Heart right ventricle (tissue), 16 donors: Measurements from ENCODE around the gene RNF166. TPM values are rescaled to one million over a fixed set of nuclear protein-coding genes. Genes with fewer than 3 reads are reported as not detected.

Source experiments
- ATAC-seq, 8 donors: fragments of 200-7000 bp; cut with Tn5 transposase; one replicate each; pipeline ENCODE4 v1.9.1; 2020; ENCODE audit warnings: mild to moderate bottlenecking in 8 of 8, moderate library complexity in 8 of 8, moderate number of reproducible peaks in 1 of 8
- DNase-seq, 2 donors: peaks; one replicate each; pipeline ENCODE4 v3.0.0-alpha.2; 2020
- H3K27ac ChIP-seq, 10 donors: fragments of 200-600 bp; sonication (generic) in 2 of 10; one replicate each; pipeline versions ENCODE4 v1.5.0 to v1.8.0; 2020 to 2022; ENCODE audit warnings: mild to moderate bottlenecking in 3 of 10
- H3K27me3 ChIP-seq, 7 donors: fragments of 200-600 bp; one replicate each; pipeline ENCODE4 v1.8.0; 2021 to 2022; ENCODE audit warnings: mild to moderate bottlenecking in 2 of 7
- H3K36me3 ChIP-seq, 9 donors: fragments of 200-600 bp; sonication (generic) in 1 of 9; one replicate each; pipeline versions ENCODE4 v1.5.0 to v1.8.0; 2020 to 2022; ENCODE audit warnings: mild to moderate bottlenecking in 2 of 9
- H3K4me1 ChIP-seq, 9 donors: fragments of 200-600 bp; sonication (generic) in 1 of 9; one replicate each; pipeline versions ENCODE4 v1.5.0 to v1.8.0; 2020 to 2022; ENCODE audit warnings: mild to moderate bottlenecking in 4 of 9
- H3K4me3 ChIP-seq, 10 donors: fragments of 200-600 bp; sonication (generic) in 2 of 10; one replicate each; pipeline versions ENCODE4 v1.5.0 to v1.8.0; 2020 to 2022; ENCODE audit warnings: mild to moderate bottlenecking in 7 of 10, moderate library complexity in 2 of 10
- H3K9me3 ChIP-seq, 11 donors: fragments of 200-600 bp in 10 of 11; sonication (generic) in 2 of 11; one replicate each; pipeline versions ENCODE4 v1.5.0 to v1.8.0; 2013 to 2022; ENCODE audit warnings: mild to moderate bottlenecking in 2 of 11, control low read depth in 1 of 11, moderate library complexity in 1 of 11
- CTCF ChIP-seq, 9 donors: fragments of 200-600 bp; sonication (generic) in 2 of 9; IDR thresholded peaks; one replicate each; pipeline versions ENCODE4 v1.5.0 to v1.8.0; 2021 to 2022; ENCODE audit warnings: antibody characterized with exemption in 9 of 9, mild to moderate bottlenecking in 5 of 9, moderate library complexity in 1 of 9
- WGBS, 2 donors: extraction: QIAGEN DNeasy Blood & Tissue Kit; methylation state at CpG; one replicate each; pipeline ENCODE4 v1.1.7; 2013; ENCODE audit warnings: inconsistent platforms in 1 of 2; 5-methylcytosine and 5-hydroxymethylcytosine counted together
- intact Hi-C, 10 donors: fragments of 100-400 bp; cut with DNase I; formaldehyde crosslinking; loops; one replicate each; pipeline versions ENCODE4 v1.11.1 to v1.14.2; 2022
- polyA plus RNA-seq, 2 donors: library from polyadenylated mRNA; stranded (reverse); fragments of 200-250 nt; gene quantifications; one replicate each; pipeline ENCODE4 v1.2.3, GENCODE V29; 2013
- total RNA-seq, 10 donors: library from RNA; stranded (reverse); fragmentation: NEBNext Ultra II Directional in 3 of 10; extraction: Animal tissue kit (Norgen Biotek cat#: 25700) in 3 of 10; gene quantifications; one replicate each; pipeline versions ENCODE4 v1.2.1 to v1.2.4, GENCODE V29; 2021 to 2023
- donor health status: Arrhythmogenic right ventricular cardiomyopathy.
- donor health status: ischemic (EF 13 %, LVEDD 7.1; RV severe dilation, severe dysfunction).
- donor health status: healthy with polysubstance abuse.
- donor health status: DM: no; HTN: yes; CAD: no.
- donor health status: DM: no; HTN: no; CAD: no.
- donor health status: ischemic (EF 25% LVEDD 6.9; RV normal size, moderate dysfunction).
- donor health status: ischemic (EF 25% LVEDD 5.7; RV mildly dilated, moderate dysfunction).
- donor health status: healthy.
- donor health status: DM: yes; HTN: yes; CAD: no.
- donor health status: Ischemic cardiomyopathy.
- donor health status: ischemic (EF 35%, LVEDD 5.7; RV mildly dilated, moderate dysfunction).
- donor health status: nonischemic (EF 11% LVEDD 7.7; RV severe dilation, severe dysfunction).
- donor health status: DM: yes; HTN: yes; CAD: no.
- donor health status: PGD.
- donor health status: ischemic (EF 29% LVEDD 5.4; RV normal size, mild dysfunction).
- donor health status: nonischemic (EF 23%, LVEDD 6.1; RV moderate dilation, normal function).

The RNF166 gene
- total and polyA plus RNA-seq, 12 donors: 11.8 to 38.0 (median 14.3) TPM

- no peak for TF ChIP-seq CTCF (IDR thresholded peaks at IDR 0.05)
- Histone ChIP-seq H3K27ac (peak overlapping the region; percentile 48 to 97 (median 81)), H3K4me1 (peaks cover 7 to 66% (median 53%) of the 10 kb centered on the region in 9 donors), H3K9me3 (no peaks in the 10 kb centered on the region), H3K27me3 (no peaks in the 10 kb centered on the region), H3K36me3 (peaks cover 0 to 59% (median 25%) of the 10 kb centered on the region in 9 donors), H3K4me3 (peak overlapping the region in 9 of 10 donors; percentile 6 to 99 (median 35))
- intact Hi-C loops: loop anchor here in 3 of 10 donors (5.0 to 10.0 kb wide), 2 partner anchors 39 to 126 kb away; partner anchors contain the start of genes ZC3H18 (in 2 of the 3) and MVD (in 1 of the 3)
- peak; percentile 91 to 95 for DNase-seq
- peak; percentile 72 to 93 (median 85) for ATAC-seq
- WGBS, 2 donors: 46 to 54% methylated on average over 42 of the region's 42 CpGs
These were observed 5.3 kb downstream of the RNF166 start for GRCh38 chr16:88700636-88701482.

GRCh38 chr16:88700322-88700635, 5.9 kb downstream of the RNF166 start:
- ATAC-seq (no peak), DNase-seq (no peak)
- peak overlapping the region in 9 of 10 donors; percentile 64 to 97 (median 83) for H3K27ac ChIP-seq
- intact Hi-C loops: loop anchor here in 3 of 10 donors (5.0 to 10.0 kb wide), 2 partner anchors 38 to 125 kb away; partner anchors contain the start of genes ZC3H18 (in 2 of the 3) and MVD (in 1 of the 3)
- no peak for TF ChIP-seq CTCF (IDR thresholded peaks at IDR 0.05)
- H3K9me3 ChIP-seq: no peaks in the 10 kb centered on the region
- H3K27me3 ChIP-seq: no peaks in the 10 kb centered on the region
- H3K4me1 ChIP-seq: peaks cover 7 to 61% (median 49%) of the 10 kb centered on the region in 9 donors
- H3K36me3 ChIP-seq: peaks cover 0 to 64% (median 25%) of the 10 kb centered on the region in 9 donors
- WGBS, 2 donors: 80 to 81% methylated on average over 14 of the region's 14 CpGs
- peak overlapping the region in 4 of 10 donors; percentile 6 to 99 (median 26) for H3K4me3 ChIP-seq

GRCh38 chr16:88699180-88699579, 7.0 kb downstream of the RNF166 start:
- no peak for TF ChIP-seq CTCF (IDR thresholded peaks at IDR 0.05)
- no peak for DNase-seq
- H3K36me3 ChIP-seq: peaks cover 0 to 66% (median 25%) of the 10 kb centered on the region in 9 donors
- peaks cover 0 to 50% (median 38%) of the 10 kb centered on the region in 9 donors for H3K4me1 ChIP-seq
- no peaks in the 10 kb centered on the region for H3K27me3 ChIP-seq
- intact Hi-C loops: no loop called here
- H3K4me3 ChIP-seq: no peak overlapping the region
- no peak for ATAC-seq
- H3K27ac ChIP-seq: peak overlapping the region in 1 of 10 donors; percentile 97
- 94 to 96% methylated on average over 15 to 16 of the region's 16 CpGs for WGBS, 2 donors
- H3K9me3 ChIP-seq: no peaks in the 10 kb centered on the region

GRCh38 chr16:88698646-88699045, 7.6 kb downstream of the RNF166 start:
- Histone ChIP-seq H3K27ac (no peak overlapping the region), H3K9me3 (no peaks in the 10 kb centered on the region), H3K4me1 (peaks cover 0 to 44% (median 34%) of the 10 kb centered on the region in 9 donors), H3K4me3 (no peak overlapping the region), H3K36me3 (peaks cover 0 to 66% (median 25%) of the 10 kb centered on the region in 9 donors), H3K27me3 (no peaks in the 10 kb centered on the region)
- DNase-seq (no peak), ATAC-seq (no peak)
- no peak for TF ChIP-seq CTCF (IDR thresholded peaks at IDR 0.05)
- intact Hi-C loops: no loop called here
- 98% methylated on average over 25 of the region's 25 CpGs for WGBS, 2 donors
